Cardiac muscle cell (in vitro differentiated cells and primary cell): ENCODE results near the gene NTNG1. TPM values are rescaled to one million over a fixed set of nuclear protein-coding genes. Genes with fewer than 3 reads are reported as not detected.
"Not testable (repeated sequence)": the region's sequence is repeated elsewhere in the genome, so short reads cannot be mapped to it uniquely, and the experiment has no call there.

Source experiments
- DNase-seq, 2 donors: peaks; one replicate each; pipeline versions ENCODE4 v3.0.0 to v3.0.0-alpha.2; 2010 to 2017; ENCODE audit warnings: low read depth in 1 of 2, low spot score in 1 of 2
- H3K27ac ChIP-seq: fragments of 200-600 bp; sonication (generic); 2 replicates; pipeline ENCODE4 v1.5.1; 2016
- H3K27me3 ChIP-seq: fragments of 200-600 bp; sonication (generic); 2 replicates; pipeline ENCODE4 v1.6.0; 2016; ENCODE audit warnings: control low read depth
- H3K36me3 ChIP-seq: fragments of 200-600 bp; sonication (generic); 2 replicates; pipeline ENCODE4 v1.5.1; 2016; ENCODE audit warnings: control low read depth
- H3K4me1 ChIP-seq: fragments of 200-600 bp; sonication (generic); 2 replicates; pipeline ENCODE4 v1.8.1; 2017; ENCODE audit warnings: low read depth, mild to moderate bottlenecking, mixed run types
- H3K4me3 ChIP-seq: fragments of 200-600 bp; sonication (generic); 2 replicates; pipeline ENCODE4 v1.5.1; 2016; ENCODE audit warnings: mild to moderate bottlenecking
- H3K9me3 ChIP-seq: fragments of 200-600 bp; sonication (generic); 2 replicates; pipeline ENCODE4 v1.5.1; 2017; ENCODE audit warnings: low read depth, mild to moderate bottlenecking, control low read depth
- polyA plus RNA-seq: library from polyadenylated mRNA; unstranded; fragments of >200 nt; fragmentation: Nextera tagmentation; extraction: Ambion mirVana; gene quantifications from 2 replicates; pipeline ENCODE4 v1.2.1, GENCODE V29; 2016
- total RNA-seq: library from RNA; depleted of rRNA; stranded (reverse); fragments of >200 nt; gene quantifications from 2 replicates; pipeline ENCODE4 v1.2.3, GENCODE V29; 2016
- TF ChIP-seq, protein P1 (sequence below): IDR thresholded peaks from 2 replicates; pipeline ENCODE4 v1.5.1; 2012; ENCODE audit warnings: low read depth, mild to moderate bottlenecking, low read length

Gene NTNG1
- total and polyA plus RNA-seq, 2 experiments from 2014 or later, result 0.12 TPM; not detected in 1

DNA sequence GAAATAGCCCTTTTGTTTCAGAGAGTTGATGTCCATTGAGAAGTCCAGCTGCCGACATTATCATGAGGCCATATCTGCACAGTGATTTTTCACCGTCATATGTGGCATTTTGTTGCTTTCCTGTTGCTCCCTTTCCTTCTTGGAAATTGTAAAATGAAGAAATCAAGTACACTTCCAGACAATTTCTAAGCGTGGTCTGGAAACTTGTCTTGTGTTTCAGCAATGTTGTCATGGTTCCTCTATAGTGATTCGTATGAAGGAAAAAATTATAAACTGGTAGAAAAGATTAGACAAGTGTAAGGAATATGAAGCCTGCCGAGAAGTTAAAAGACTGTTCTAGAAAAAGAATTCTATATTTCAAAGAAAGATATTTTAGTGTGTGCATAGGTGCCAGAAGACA lies 17.7 kb downstream of the NTNG1 start:
- Histone ChIP-seq H3K4me3 (no peak overlapping the region), H3K27ac (no peak overlapping the region), H3K4me1 (no peaks in the 10 kb centered on the region), H3K36me3 (no peaks in the 10 kb centered on the region), H3K27me3 (no peaks in the 10 kb centered on the region), H3K9me3 (no peaks in the 10 kb centered on the region)
- no peak for DNase-seq
- TF ChIP-seq, protein P1, sequence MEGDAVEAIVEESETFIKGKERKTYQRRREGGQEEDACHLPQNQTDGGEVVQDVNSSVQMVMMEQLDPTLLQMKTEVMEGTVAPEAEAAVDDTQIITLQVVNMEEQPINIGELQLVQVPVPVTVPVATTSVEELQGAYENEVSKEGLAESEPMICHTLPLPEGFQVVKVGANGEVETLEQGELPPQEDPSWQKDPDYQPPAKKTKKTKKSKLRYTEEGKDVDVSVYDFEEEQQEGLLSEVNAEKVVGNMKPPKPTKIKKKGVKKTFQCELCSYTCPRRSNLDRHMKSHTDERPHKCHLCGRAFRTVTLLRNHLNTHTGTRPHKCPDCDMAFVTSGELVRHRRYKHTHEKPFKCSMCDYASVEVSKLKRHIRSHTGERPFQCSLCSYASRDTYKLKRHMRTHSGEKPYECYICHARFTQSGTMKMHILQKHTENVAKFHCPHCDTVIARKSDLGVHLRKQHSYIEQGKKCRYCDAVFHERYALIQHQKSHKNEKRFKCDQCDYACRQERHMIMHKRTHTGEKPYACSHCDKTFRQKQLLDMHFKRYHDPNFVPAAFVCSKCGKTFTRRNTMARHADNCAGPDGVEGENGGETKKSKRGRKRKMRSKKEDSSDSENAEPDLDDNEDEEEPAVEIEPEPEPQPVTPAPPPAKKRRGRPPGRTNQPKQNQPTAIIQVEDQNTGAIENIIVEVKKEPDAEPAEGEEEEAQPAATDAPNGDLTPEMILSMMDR, result no peak

DNA sequence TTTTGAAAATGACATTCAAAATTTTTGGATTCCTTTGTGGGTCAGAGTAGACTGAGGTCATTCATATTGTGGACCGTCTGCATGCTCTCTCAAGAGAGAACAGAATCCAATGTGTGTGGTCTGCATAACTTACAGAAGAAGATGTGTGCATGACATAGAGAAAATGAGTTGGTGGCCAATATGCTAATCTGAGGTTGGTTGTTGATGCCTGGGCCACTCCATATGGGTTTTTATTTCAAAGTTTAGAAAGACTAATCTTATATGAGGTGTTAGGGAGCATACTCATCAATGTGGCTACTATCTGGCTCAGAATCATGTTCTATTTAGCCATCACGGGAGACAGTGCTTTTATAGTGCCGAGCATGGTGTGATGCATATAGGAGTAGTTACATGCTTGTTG lies 18.2 kb downstream of the NTNG1 start:
- TF ChIP-seq, protein P1, result no peak
- H3K27me3 ChIP-seq, result no peaks in the 10 kb centered on the region
- no peak for DNase-seq
- H3K4me3 ChIP-seq, result no peak overlapping the region
- H3K4me1 ChIP-seq, result no peaks in the 10 kb centered on the region
- no peaks in the 10 kb centered on the region for H3K9me3 ChIP-seq
- H3K27ac ChIP-seq, result no peak overlapping the region
- no peaks in the 10 kb centered on the region for H3K36me3 ChIP-seq

DNA sequence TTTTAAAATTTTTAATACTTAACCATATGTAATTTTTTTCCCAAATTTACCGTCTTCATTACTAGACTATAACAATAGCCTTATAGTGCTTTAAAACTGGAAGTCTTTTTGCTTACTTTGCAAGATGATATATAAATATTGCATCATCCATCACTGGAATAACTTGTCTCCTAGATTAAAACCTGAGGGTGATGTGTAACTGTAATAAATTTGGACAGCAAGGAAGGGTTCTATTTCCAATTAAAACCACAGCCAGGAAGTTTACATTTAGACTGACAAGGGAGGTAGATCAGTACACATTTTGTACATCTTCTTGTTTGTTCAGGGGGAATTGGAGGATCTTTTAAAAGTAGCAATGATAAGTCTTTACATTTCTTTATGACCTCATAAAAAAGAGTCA lies 21.9 kb downstream of the NTNG1 start:
- no peak overlapping the region for H3K4me3 ChIP-seq
- no peaks in the 10 kb centered on the region for H3K36me3 ChIP-seq

GRCh38 chr1:107164901-107165300 lies 24.1 kb downstream of the NTNG1 start:
- not testable (repeated sequence) for H3K9me3 ChIP-seq, DNase-seq, H3K27ac ChIP-seq, H3K4me1 ChIP-seq, H3K27me3 ChIP-seq, H3K4me3 ChIP-seq, H3K36me3 ChIP-seq

More for the DNA sequence above, 21.9 kb downstream of the NTNG1 start:
- Histone ChIP-seq H3K9me3 (no peaks in the 10 kb centered on the region), H3K27ac (no peak overlapping the region), H3K4me1 (no peaks in the 10 kb centered on the region), H3K27me3 (no peaks in the 10 kb centered on the region)
- no peak for DNase-seq
- TF ChIP-seq, protein P1, result no peak

DNA sequence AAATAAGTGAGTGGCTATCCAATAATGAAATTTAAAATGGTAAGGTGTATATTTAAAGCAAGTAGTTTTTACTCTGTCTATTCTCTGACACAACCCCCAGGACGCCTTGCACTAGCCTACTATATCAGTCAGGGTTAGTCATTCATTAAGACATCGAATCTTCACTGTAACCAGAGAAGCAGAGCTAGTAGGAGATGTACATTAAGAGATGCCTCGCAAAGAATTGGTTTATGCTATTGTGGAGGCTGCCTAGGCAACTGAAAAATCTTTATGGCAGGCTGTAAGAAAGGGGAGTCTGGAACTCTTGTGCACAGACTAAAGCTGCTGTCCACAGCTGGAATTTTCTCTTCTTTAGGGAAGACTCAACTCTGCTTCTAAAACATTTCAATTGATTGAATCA lies 28.8 kb downstream of the NTNG1 start:
- no peaks in the 10 kb centered on the region for H3K4me1 ChIP-seq
- no peak for DNase-seq
- no peaks in the 10 kb centered on the region for H3K27me3 ChIP-seq
- no peak overlapping the region for H3K4me3 ChIP-seq
- TF ChIP-seq, protein P1, result no peak
- H3K36me3 ChIP-seq, result no peaks in the 10 kb centered on the region
- no peaks in the 10 kb centered on the region for H3K9me3 ChIP-seq
- H3K27ac ChIP-seq, result no peak overlapping the region

GRCh38 chr1:107171333-107171732 lies 30.5 kb downstream of the NTNG1 start:
- Histone ChIP-seq H3K27ac (no peak overlapping the region), H3K4me3 (no peak overlapping the region), H3K36me3 (no peaks in the 10 kb centered on the region), H3K9me3 (no peaks in the 10 kb centered on the region), H3K4me1 (no peaks in the 10 kb centered on the region), H3K27me3 (no peaks in the 10 kb centered on the region)
- TF ChIP-seq, protein P1, result no peak
- no peak for DNase-seq
